ENCODE measurements around the gene MAU2.

- TF ChIP-seq ZNF10 (CRISPR knock-in tag; IDR thresholded peaks at IDR 0.05; ENCODE audit: borderline replicate concordance, low read depth) (no peak), ZNF558 (CRISPR knock-in tag; IDR thresholded peaks at IDR 0.05; ENCODE audit: borderline replicate concordance) (no peak), TCF7L2 (IDR thresholded peaks at IDR 0.05; ENCODE audit: low read depth, low read length) (no peak), GTF2F1 (IDR thresholded peaks at IDR 0.05; ENCODE audit: low read length) (no peak), CC2D1A (CRISPR knock-in tag; IDR thresholded peaks at IDR 0.05) (no peak), ZNF354B (CRISPR knock-in tag; IDR thresholded peaks at IDR 0.05) (no peak), SMAD1 (CRISPR knock-in tag; IDR thresholded peaks at IDR 0.05; ENCODE audit: borderline replicate concordance, low read depth) (no peak), ESRRA (CRISPR knock-in tag; IDR thresholded peaks at IDR 0.05; ENCODE audit: low read depth) (no peak), PRPF4 (IDR thresholded peaks at IDR 0.05; ENCODE audit: low read depth, low read length, poor library complexity, severe bottlenecking) (no peak), CTCF (CRISPR knock-in tag; IDR thresholded peaks at IDR 0.05) (no peak), NFATC3 (CRISPR knock-in tag; IDR thresholded peaks at IDR 0.05) (no peak), ZNF597 (CRISPR knock-in tag; IDR thresholded peaks at IDR 0.05) (no peak), DMAP1 (CRISPR knock-in tag; IDR thresholded peaks at IDR 0.05) (no peak), ZZZ3 (CRISPR knock-in tag; IDR thresholded peaks at IDR 0.05; ENCODE audit: borderline replicate concordance) (no peak)
Observed at GRCh38 chr19:19407633-19407930, 87.0 kb downstream of the MAU2 start.

All from HepG2 (cell line).